Measurements from ENCODE around the gene ID4.
A peak's percentile ranks its signal among the peaks of the same experiment; 100 is the strongest.

The ID4 gene

DNA sequence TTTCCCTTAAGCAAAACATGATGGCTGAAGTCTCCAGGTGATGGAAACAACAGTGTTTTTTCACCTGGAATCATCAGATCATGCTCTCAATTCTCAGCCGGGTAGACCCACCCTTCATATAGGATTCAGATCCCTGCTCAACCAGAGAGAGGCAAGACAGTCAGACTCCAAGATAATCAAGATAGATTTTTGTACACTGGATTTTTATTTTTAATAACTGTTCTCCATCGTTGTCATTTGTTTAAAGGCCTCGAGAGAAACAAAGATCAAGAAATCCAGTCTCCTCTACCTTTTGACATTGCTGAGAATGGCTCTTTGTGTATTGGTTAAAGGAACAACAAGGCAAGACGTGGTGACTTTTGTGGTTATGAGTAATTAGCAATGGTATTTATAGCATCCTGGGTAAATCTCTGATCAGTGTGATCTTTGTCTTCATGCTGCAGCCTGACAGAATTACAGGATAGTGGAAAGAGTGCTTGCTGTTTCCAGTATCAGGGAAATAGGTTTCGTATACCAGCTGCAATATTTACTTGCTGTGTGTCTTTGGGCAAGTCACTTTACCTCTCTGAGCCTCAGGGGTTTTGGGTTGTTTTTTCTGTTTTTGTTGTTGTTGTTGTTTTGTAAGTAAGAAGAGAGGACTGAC is 29.9 kb downstream of the ID4 start:
- Histone ChIP-seq H3K27me3 (ENCODE audit: low read depth, low read length) (no peaks in the 10 kb centered on the region; the same call in 1 of the 2 replicates), H3K4me2 (ENCODE audit: low read length) (no peak overlapping the region), H3K4me3 (ENCODE audit: low read length) (no peak overlapping the region), H4K20me1 (ENCODE audit: insufficient read depth, low read length) (no peaks in the 10 kb centered on the region), H3K79me2 (ENCODE audit: low read length) (no peaks in the 10 kb centered on the region), H3K9me3 (ENCODE audit: insufficient read depth, low read length) (no peaks in the 10 kb centered on the region), H3K36me3 (replicated peaks; ENCODE audit: low read depth, low read length) (no peaks in the 10 kb centered on the region), H2AFZ (ENCODE audit: low read depth, low read length) (no peak overlapping the region), H3K27ac (ENCODE audit: low read length) (no peak overlapping the region), H3K9ac (ENCODE audit: low read length) (no peak overlapping the region), H3K4me1 (ENCODE audit: low read length) (no peaks in the 10 kb centered on the region)
- TF ChIP-seq, protein P1, sequence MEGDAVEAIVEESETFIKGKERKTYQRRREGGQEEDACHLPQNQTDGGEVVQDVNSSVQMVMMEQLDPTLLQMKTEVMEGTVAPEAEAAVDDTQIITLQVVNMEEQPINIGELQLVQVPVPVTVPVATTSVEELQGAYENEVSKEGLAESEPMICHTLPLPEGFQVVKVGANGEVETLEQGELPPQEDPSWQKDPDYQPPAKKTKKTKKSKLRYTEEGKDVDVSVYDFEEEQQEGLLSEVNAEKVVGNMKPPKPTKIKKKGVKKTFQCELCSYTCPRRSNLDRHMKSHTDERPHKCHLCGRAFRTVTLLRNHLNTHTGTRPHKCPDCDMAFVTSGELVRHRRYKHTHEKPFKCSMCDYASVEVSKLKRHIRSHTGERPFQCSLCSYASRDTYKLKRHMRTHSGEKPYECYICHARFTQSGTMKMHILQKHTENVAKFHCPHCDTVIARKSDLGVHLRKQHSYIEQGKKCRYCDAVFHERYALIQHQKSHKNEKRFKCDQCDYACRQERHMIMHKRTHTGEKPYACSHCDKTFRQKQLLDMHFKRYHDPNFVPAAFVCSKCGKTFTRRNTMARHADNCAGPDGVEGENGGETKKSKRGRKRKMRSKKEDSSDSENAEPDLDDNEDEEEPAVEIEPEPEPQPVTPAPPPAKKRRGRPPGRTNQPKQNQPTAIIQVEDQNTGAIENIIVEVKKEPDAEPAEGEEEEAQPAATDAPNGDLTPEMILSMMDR (IDR thresholded peaks at IDR 0.05; ENCODE audit: low read depth, low read length): no peak
- no peak for TF ChIP-seq EZH2phosphoT487 (IDR thresholded peaks at IDR 0.05; ENCODE audit: low read depth)

DNA sequence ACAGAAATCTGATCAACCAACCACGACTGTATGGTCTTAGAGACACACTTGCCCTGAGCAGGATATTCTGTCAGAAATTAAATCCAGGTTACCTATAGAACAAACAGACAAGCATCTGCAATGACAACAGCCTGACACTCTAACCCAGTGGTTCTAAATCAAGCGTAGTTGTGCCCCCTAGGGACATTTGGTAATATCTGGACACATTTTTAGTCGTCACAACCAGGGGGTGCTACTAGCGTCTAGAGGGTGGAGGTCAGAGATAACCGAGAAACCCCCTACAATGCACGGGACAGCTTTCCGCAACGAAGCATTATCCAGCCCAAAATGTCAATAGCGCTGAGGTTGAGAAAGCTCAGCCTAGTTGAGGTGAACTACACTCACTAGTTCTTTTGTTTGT is 32.3 kb downstream of the ID4 start:
- Histone ChIP-seq H3K4me3 (ENCODE audit: low read length) (no peak overlapping the region), H3K79me2 (ENCODE audit: low read length) (no peaks in the 10 kb centered on the region), H3K4me1 (ENCODE audit: low read length) (no peaks in the 10 kb centered on the region), H3K27me3 (ENCODE audit: low read depth, low read length) (no peaks in the 10 kb centered on the region; the same call in 1 of the 2 replicates), H3K27ac (ENCODE audit: low read length) (no peak overlapping the region), H3K9me3 (ENCODE audit: insufficient read depth, low read length) (no peaks in the 10 kb centered on the region), H3K4me2 (ENCODE audit: low read length) (no peak overlapping the region), H4K20me1 (ENCODE audit: insufficient read depth, low read length) (no peaks in the 10 kb centered on the region), H3K9ac (ENCODE audit: low read length) (no peak overlapping the region), H2AFZ (ENCODE audit: low read depth, low read length) (no peak overlapping the region), H3K36me3 (replicated peaks; ENCODE audit: low read depth, low read length) (no peaks in the 10 kb centered on the region)
- TF ChIP-seq, protein P1 (IDR thresholded peaks at IDR 0.05; ENCODE audit: low read depth, low read length): peak; percentile 23
- TF ChIP-seq EZH2phosphoT487 (IDR thresholded peaks at IDR 0.05; ENCODE audit: low read depth): no peak

DNA sequence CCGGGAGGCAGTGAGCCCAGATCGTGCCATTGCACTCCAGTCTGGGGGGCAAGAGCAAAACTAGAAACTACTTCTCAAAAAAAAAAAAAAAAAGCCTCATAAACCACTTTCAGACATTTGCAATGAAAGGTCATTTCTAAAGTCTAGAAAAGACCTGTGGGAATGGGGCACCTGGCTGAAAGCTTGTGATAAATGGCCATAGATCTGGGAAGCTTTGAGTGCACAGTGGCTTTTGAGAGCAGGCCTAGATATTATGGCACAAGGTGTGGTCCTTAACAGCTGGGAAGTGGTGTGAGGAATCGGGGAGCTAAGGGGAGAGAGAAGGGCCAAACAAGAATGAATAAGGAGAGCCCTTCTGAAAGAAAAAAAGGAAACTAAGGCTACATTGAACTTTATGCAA is 33.2 kb downstream of the ID4 start:
- H3K27me3 ChIP-seq (ENCODE audit: low read depth, low read length): no peaks in the 10 kb centered on the region
- no peaks in the 10 kb centered on the region for H4K20me1 ChIP-seq (ENCODE audit: insufficient read depth, low read length)
- no peaks in the 10 kb centered on the region for H3K9me3 ChIP-seq (ENCODE audit: insufficient read depth, low read length)
- H3K4me1 ChIP-seq (ENCODE audit: low read length): no peaks in the 10 kb centered on the region
- no peaks in the 10 kb centered on the region for H3K79me2 ChIP-seq (ENCODE audit: low read length)
- H3K4me2 ChIP-seq (ENCODE audit: low read length): no peak overlapping the region
- TF ChIP-seq, protein P1 (IDR thresholded peaks at IDR 0.05; ENCODE audit: low read depth, low read length): no peak
- TF ChIP-seq EZH2phosphoT487 (IDR thresholded peaks at IDR 0.05; ENCODE audit: low read depth): no peak
- no peak overlapping the region for H3K4me3 ChIP-seq (ENCODE audit: low read length)
- no peak overlapping the region for H2AFZ ChIP-seq (ENCODE audit: low read depth, low read length)
- H3K9ac ChIP-seq (ENCODE audit: low read length): no peak overlapping the region
- no peak overlapping the region for H3K27ac ChIP-seq (ENCODE audit: low read length)
- no peaks in the 10 kb centered on the region for H3K36me3 ChIP-seq (replicated peaks; ENCODE audit: low read depth, low read length)

DNA sequence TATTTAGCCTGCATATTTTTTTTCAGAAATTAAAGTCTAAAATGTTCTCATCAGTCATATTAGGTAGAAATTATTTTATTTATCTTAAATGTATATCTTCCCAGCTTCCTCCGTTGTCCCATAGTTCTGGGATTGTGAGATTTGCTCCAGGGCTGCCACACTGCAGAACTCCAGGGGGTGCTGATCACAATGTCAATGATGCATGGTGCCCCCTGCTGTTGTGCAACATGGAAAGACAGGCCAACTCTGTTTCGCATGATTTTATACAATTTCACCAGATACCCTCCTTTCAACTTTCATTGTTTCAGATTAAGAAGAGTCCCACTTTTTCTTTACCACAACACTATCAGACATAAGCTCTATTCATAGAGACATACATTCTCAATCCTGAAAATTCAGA is 35.9 kb downstream of the ID4 start:
- no peaks in the 10 kb centered on the region for H3K27me3 ChIP-seq (ENCODE audit: low read depth, low read length)
- H4K20me1 ChIP-seq (ENCODE audit: insufficient read depth, low read length): no peaks in the 10 kb centered on the region
- H3K9ac ChIP-seq (ENCODE audit: low read length): no peak overlapping the region
- H3K36me3 ChIP-seq (replicated peaks; ENCODE audit: low read depth, low read length): no peaks in the 10 kb centered on the region
- no peaks in the 10 kb centered on the region for H3K79me2 ChIP-seq (ENCODE audit: low read length)
- H3K4me1 ChIP-seq (ENCODE audit: low read length): no peaks in the 10 kb centered on the region
- no peak overlapping the region for H3K4me3 ChIP-seq (ENCODE audit: low read length)
- H3K27ac ChIP-seq (ENCODE audit: low read length): no peak overlapping the region
- TF ChIP-seq, protein P1 (IDR thresholded peaks at IDR 0.05; ENCODE audit: low read depth, low read length): peak; percentile 23; the same call in 1 of the 2 replicates
- no peak for TF ChIP-seq EZH2phosphoT487 (IDR thresholded peaks at IDR 0.05; ENCODE audit: low read depth)
- H2AFZ ChIP-seq (ENCODE audit: low read depth, low read length): no peak overlapping the region
- no peak overlapping the region for H3K4me2 ChIP-seq (ENCODE audit: low read length)
- H3K9me3 ChIP-seq (ENCODE audit: insufficient read depth, low read length): no peaks in the 10 kb centered on the region

All from OCI-LY3 (cell line).